ENCODE measurements around the gene CREBRF. TPM values are rescaled to one million over a fixed set of nuclear protein-coding genes. Genes with fewer than 3 reads are reported as not detected.

Gene CREBRF
- total and polyA plus RNA-seq, 2 experiments from 2014 or later: 2.0 to 3.5 TPM

DNA sequence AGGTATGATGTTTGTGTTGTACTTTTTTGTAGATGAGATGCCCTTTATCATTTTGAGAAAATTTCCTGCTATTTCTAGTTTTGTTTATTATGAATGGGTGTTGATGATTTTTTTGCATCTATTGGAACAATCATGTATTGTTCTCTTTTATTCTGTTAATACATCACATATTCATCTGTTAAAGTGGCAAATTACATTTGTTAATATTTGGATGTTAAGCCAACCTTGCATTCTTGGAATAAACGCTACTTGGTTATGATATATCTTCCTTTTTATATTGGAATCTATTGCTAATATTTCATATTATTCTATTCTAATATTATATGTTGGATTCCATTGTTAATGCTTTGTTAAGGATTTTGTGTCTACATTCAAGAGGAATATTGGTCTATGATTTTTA lies 63.6 kb downstream of the CREBRF start:
- no peaks in the 10 kb centered on the region for H3K4me1 Mint-ChIP-seq
- H3K27ac Mint-ChIP-seq: no peak overlapping the region
- TF ChIP-seq CREB1 (CRISPR knock-in tag; IDR thresholded peaks at IDR 0.05; ENCODE audit: low read depth): no peak
- no peak for TF ChIP-seq ZNF114 (CRISPR knock-in tag; IDR thresholded peaks at IDR 0.05)
- no peak for TF ChIP-seq NANOG (IDR thresholded peaks at IDR 0.05; ENCODE audit: borderline replicate concordance)
- no peak for TF ChIP-seq POLR2AphosphoS5 (IDR thresholded peaks at IDR 0.05; ENCODE audit: low read depth)
- TF ChIP-seq, protein P1, sequence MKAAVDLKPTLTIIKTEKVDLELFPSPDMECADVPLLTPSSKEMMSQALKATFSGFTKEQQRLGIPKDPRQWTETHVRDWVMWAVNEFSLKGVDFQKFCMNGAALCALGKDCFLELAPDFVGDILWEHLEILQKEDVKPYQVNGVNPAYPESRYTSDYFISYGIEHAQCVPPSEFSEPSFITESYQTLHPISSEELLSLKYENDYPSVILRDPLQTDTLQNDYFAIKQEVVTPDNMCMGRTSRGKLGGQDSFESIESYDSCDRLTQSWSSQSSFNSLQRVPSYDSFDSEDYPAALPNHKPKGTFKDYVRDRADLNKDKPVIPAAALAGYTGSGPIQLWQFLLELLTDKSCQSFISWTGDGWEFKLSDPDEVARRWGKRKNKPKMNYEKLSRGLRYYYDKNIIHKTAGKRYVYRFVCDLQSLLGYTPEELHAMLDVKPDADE (IDR thresholded peaks at IDR 0.05): no peak
- TF ChIP-seq EZH2 (IDR thresholded peaks at IDR 0.05; ENCODE audit: low read depth, unreplicated experiment): no peak
- TF ChIP-seq, protein P2, sequence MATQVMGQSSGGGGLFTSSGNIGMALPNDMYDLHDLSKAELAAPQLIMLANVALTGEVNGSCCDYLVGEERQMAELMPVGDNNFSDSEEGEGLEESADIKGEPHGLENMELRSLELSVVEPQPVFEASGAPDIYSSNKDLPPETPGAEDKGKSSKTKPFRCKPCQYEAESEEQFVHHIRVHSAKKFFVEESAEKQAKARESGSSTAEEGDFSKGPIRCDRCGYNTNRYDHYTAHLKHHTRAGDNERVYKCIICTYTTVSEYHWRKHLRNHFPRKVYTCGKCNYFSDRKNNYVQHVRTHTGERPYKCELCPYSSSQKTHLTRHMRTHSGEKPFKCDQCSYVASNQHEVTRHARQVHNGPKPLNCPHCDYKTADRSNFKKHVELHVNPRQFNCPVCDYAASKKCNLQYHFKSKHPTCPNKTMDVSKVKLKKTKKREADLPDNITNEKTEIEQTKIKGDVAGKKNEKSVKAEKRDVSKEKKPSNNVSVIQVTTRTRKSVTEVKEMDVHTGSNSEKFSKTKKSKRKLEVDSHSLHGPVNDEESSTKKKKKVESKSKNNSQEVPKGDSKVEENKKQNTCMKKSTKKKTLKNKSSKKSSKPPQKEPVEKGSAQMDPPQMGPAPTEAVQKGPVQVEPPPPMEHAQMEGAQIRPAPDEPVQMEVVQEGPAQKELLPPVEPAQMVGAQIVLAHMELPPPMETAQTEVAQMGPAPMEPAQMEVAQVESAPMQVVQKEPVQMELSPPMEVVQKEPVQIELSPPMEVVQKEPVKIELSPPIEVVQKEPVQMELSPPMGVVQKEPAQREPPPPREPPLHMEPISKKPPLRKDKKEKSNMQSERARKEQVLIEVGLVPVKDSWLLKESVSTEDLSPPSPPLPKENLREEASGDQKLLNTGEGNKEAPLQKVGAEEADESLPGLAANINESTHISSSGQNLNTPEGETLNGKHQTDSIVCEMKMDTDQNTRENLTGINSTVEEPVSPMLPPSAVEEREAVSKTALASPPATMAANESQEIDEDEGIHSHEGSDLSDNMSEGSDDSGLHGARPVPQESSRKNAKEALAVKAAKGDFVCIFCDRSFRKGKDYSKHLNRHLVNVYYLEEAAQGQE (IDR thresholded peaks at IDR 0.05; ENCODE audit: unreplicated experiment): no peak
- no peak for TF ChIP-seq JUNB (IDR thresholded peaks at IDR 0.05; ENCODE audit: unreplicated experiment)
- TF ChIP-seq, protein P3, sequence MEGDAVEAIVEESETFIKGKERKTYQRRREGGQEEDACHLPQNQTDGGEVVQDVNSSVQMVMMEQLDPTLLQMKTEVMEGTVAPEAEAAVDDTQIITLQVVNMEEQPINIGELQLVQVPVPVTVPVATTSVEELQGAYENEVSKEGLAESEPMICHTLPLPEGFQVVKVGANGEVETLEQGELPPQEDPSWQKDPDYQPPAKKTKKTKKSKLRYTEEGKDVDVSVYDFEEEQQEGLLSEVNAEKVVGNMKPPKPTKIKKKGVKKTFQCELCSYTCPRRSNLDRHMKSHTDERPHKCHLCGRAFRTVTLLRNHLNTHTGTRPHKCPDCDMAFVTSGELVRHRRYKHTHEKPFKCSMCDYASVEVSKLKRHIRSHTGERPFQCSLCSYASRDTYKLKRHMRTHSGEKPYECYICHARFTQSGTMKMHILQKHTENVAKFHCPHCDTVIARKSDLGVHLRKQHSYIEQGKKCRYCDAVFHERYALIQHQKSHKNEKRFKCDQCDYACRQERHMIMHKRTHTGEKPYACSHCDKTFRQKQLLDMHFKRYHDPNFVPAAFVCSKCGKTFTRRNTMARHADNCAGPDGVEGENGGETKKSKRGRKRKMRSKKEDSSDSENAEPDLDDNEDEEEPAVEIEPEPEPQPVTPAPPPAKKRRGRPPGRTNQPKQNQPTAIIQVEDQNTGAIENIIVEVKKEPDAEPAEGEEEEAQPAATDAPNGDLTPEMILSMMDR (conservative IDR thresholded peaks at IDR 0.05; ENCODE audit: low read depth in 2 of 2): no peak
- no peak for TF ChIP-seq EZH2phosphoT487 (IDR thresholded peaks at IDR 0.05; ENCODE audit: unreplicated experiment)
- TF ChIP-seq ZNF331 (CRISPR knock-in tag; IDR thresholded peaks at IDR 0.05; ENCODE audit: low read depth): no peak
- TF ChIP-seq STAT1 (IDR thresholded peaks at IDR 0.05; ENCODE audit: unreplicated experiment): no peak
- TF ChIP-seq, protein P4, sequence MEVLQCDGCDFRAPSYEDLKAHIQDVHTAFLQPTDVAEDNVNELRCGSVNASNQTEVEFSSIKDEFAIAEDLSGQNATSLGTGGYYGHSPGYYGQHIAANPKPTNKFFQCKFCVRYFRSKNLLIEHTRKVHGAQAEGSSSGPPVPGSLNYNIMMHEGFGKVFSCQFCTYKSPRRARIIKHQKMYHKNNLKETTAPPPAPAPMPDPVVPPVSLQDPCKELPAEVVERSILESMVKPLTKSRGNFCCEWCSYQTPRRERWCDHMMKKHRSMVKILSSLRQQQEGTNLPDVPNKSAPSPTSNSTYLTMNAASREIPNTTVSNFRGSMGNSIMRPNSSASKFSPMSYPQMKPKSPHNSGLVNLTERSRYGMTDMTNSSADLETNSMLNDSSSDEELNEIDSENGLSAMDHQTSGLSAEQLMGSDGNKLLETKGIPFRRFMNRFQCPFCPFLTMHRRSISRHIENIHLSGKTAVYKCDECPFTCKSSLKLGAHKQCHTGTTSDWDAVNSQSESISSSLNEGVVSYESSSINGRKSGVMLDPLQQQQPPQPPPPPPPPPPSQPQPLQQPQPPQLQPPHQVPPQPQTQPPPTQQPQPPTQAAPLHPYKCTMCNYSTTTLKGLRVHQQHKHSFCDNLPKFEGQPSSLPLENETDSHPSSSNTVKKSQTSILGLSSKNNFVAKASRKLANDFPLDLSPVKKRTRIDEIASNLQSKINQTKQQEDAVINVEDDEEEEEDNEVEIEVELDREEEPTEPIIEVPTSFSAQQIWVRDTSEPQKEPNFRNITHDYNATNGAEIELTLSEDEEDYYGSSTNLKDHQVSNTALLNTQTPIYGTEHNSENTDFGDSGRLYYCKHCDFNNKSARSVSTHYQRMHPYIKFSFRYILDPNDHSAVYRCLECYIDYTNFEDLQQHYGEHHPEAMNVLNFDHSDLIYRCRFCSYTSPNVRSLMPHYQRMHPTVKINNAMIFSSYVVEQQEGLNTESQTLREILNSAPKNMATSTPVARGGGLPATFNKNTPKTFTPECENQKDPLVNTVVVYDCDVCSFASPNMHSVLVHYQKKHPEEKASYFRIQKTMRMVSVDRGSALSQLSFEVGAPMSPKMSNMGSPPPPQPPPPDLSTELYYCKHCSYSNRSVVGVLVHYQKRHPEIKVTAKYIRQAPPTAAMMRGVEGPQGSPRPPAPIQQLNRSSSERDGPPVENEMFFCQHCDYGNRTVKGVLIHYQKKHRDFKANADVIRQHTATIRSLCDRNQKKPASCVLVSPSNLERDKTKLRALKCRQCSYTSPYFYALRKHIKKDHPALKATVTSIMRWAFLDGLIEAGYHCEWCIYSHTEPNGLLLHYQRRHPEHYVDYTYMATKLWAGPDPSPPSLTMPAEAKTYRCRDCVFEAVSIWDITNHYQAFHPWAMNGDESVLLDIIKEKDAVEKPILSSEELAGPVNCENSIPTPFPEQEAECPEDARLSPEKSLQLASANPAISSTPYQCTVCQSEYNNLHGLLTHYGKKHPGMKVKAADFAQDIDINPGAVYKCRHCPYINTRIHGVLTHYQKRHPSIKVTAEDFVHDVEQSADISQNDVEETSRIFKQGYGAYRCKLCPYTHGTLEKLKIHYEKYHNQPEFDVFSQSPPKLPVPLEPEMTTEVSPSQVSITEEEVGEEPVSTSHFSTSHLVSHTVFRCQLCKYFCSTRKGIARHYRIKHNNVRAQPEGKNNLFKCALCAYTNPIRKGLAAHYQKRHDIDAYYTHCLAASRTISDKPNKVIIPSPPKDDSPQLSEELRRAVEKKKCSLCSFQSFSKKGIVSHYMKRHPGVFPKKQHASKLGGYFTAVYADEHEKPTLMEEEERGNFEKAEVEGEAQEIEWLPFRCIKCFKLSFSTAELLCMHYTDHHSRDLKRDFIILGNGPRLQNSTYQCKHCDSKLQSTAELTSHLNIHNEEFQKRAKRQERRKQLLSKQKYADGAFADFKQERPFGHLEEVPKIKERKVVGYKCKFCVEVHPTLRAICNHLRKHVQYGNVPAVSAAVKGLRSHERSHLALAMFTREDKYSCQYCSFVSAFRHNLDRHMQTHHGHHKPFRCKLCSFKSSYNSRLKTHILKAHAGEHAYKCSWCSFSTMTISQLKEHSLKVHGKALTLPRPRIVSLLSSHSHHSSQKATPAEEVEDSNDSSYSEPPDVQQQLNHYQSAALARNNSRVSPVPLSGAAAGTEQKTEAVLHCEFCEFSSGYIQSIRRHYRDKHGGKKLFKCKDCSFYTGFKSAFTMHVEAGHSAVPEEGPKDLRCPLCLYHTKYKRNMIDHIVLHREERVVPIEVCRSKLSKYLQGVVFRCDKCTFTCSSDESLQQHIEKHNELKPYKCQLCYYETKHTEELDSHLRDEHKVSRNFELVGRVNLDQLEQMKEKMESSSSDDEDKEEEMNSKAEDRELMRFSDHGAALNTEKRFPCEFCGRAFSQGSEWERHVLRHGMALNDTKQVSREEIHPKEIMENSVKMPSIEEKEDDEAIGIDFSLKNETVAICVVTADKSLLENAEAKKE (CRISPR knock-in tag; IDR thresholded peaks at IDR 0.05): no peak

More for the DNA sequence above, 63.6 kb downstream of the CREBRF start:
- Mint-ChIP-seq H3K36me3 (ENCODE audit: low read depth) (no peaks in the 10 kb centered on the region), H3K4me3 (no peak overlapping the region), H3K9me3 (peaks cover 9% of the 10 kb centered on the region), H3K27me3 (ENCODE audit: insufficient read depth, low read depth, poor library complexity) (peaks cover 2% of the 10 kb centered on the region)
- Histone ChIP-seq H3K27ac (ENCODE audit: low read depth) (no peak overlapping the region), H3K4me1 (ENCODE audit: insufficient read depth) (no peaks in the 10 kb centered on the region), H3K27me3 (ENCODE audit: insufficient read depth) (no peaks in the 10 kb centered on the region), H2AFZ (no peak overlapping the region), H3K36me3 (ENCODE audit: insufficient read depth) (no peaks in the 10 kb centered on the region; the same call in 1 of the 2 replicates), H3K4me3 (no peak overlapping the region), H4K20me1 (replicated peaks; ENCODE audit: insufficient read depth) (no peaks in the 10 kb centered on the region), H3F3A (replicated peaks; ENCODE audit: low read depth) (no peaks in the 10 kb centered on the region), H3K79me2 (replicated peaks; ENCODE audit: insufficient read depth) (no peaks in the 10 kb centered on the region), H3K4me2 (no peak overlapping the region), H3K9me2 (ENCODE audit: insufficient read depth) (no peaks in the 10 kb centered on the region)
- no peak for ATAC-seq
- no peak for DNase-seq (ENCODE audit: low spot score)
